ENCODE results near the gene CARM1. TPM values are rescaled to one million over a fixed set of nuclear protein-coding genes. Genes with fewer than 3 reads are reported as not detected.

Gene CARM1
- total RNA-seq, 6 experiments from 2014 or later = 67.2 to 82.1 (median 76.8) TPM

DNA sequence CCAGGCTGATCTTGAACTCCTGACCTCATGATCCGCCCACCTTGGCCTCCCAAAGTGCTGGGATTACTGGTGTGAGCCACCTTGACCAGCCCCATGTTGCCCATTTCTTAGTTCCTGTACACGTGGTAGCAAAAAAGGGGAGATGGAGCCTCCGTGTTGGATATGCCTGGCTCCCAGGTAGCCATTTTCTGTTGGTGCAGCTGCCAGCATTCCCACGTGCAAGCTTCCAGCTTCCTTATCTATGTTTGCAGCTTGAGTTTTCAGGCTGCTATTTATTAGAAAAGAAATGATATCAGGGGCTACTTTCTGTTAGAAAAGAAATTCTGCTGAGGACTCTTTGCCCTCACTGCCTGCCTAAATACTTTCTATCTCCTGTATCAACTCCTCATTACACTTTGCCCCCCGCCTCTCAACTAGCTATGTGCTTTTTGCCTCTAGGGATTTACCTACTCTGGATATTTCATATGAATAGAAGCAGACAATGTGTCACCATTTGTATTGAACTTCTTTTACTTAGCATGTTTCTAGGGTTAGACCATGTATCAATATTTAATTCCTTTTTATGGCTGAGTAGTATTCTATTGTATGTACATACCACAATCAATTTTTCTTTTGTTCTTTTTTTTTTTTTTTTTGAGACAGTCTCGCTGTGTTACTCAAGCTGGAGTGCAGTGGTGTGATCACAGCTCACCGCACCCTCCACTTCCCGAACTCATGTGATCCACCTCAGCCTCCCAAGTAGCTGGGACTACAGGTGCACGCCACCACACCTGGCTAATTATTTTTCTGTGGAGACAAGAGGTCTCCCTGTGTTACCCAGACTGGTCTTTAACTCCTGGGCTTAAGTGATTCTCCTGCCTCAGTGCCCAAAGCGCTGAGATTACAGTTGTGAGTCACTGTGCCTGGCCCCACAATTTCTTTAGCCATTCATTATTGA lies 32.0 kb upstream of the CARM1 start:
- H3K27ac Mint-ChIP-seq = no peak overlapping the region
- H3K9me3 Mint-ChIP-seq = peaks cover 11% of the 10 kb centered on the region

DNA sequence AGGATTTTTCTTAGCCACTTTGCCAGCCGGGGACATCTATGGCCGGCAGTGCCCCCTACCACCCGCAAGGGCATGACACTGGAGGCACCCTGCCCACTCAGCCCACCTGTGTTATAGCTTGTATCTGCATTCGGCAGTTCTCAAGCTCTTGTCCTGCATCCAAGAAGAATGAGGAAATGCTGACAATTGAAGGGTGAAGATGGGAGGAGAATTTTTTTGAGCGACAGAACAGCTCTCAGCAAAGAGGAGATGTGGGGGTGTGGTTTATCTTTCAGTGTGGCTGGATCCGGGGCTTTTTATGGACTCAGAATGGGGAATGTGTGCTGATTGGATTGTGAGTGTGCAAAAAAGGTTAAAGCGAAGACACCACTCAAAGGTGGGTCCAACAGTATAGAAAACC lies 28.6 kb upstream of the CARM1 start:
- DNase-seq = no peak
- Mint-ChIP-seq H3K9me3 (no peaks in the 10 kb centered on the region), H3K4me3 (no peak overlapping the region), H3K4me1 (ENCODE audit: low read depth) (no peaks in the 10 kb centered on the region), H3K36me3 (ENCODE audit: low read depth) (no peaks in the 10 kb centered on the region), H3K27ac (no peak overlapping the region), H3K27me3 (ENCODE audit: insufficient read depth) (peaks cover 5% of the 10 kb centered on the region)
- TF ChIP-seq, protein P1, sequence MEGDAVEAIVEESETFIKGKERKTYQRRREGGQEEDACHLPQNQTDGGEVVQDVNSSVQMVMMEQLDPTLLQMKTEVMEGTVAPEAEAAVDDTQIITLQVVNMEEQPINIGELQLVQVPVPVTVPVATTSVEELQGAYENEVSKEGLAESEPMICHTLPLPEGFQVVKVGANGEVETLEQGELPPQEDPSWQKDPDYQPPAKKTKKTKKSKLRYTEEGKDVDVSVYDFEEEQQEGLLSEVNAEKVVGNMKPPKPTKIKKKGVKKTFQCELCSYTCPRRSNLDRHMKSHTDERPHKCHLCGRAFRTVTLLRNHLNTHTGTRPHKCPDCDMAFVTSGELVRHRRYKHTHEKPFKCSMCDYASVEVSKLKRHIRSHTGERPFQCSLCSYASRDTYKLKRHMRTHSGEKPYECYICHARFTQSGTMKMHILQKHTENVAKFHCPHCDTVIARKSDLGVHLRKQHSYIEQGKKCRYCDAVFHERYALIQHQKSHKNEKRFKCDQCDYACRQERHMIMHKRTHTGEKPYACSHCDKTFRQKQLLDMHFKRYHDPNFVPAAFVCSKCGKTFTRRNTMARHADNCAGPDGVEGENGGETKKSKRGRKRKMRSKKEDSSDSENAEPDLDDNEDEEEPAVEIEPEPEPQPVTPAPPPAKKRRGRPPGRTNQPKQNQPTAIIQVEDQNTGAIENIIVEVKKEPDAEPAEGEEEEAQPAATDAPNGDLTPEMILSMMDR (IDR thresholded peaks at IDR 0.05) = no peak

More for the DNA sequence above, 32.0 kb upstream of the CARM1 start:
- TF ChIP-seq, protein P1 (IDR thresholded peaks at IDR 0.05) = no peak
- peaks cover 16% of the 10 kb centered on the region for H3K4me1 Mint-ChIP-seq (ENCODE audit: low read depth)
- no peak overlapping the region for H3K4me3 Mint-ChIP-seq
- H3K36me3 Mint-ChIP-seq (ENCODE audit: low read depth) = peaks cover 12% of the 10 kb centered on the region
- DNase-seq = no peak
- peaks cover 11% of the 10 kb centered on the region for H3K27me3 Mint-ChIP-seq (ENCODE audit: insufficient read depth)

DNA sequence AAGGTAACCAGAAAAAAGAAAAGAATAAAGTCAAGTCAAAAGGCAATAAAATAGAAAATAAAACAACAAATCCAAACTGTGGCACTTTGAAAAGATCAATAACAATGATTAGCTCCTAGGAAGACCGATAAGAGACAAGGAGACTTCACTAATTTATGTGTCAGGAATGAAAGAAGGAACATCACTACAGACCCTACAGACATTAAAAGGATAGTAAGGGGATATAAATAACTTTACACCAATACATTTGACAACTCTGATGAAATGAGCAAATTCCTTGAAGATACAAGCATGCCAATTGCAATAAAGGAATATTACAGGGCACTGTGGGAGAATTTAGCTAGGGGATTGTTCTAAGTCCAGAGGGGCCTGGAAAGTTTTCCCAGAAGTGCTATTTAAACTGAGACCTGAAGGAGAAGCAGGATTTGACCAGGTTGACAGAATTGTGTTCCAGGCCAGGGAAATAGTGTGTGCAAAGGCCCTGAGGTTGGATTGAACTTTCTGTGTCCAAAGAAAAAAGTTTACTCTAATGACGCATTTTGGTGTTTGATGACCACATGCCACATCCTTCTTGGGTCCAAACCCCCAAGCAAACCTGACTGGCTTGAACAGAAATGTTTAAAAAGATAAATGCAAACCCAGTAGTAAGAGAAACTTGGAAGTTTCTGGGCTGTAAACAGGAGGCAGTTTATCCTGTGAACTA lies 24.7 kb upstream of the CARM1 start:
- Mint-ChIP-seq H3K4me3 (no peak overlapping the region), H3K27ac (no peak overlapping the region), H3K4me1 (ENCODE audit: low read depth) (no peaks in the 10 kb centered on the region), H3K27me3 (ENCODE audit: insufficient read depth) (peaks cover 9% of the 10 kb centered on the region), H3K36me3 (ENCODE audit: low read depth) (no peaks in the 10 kb centered on the region), H3K9me3 (no peaks in the 10 kb centered on the region)
- TF ChIP-seq, protein P1 (IDR thresholded peaks at IDR 0.05) = no peak
- no peak for DNase-seq

DNA sequence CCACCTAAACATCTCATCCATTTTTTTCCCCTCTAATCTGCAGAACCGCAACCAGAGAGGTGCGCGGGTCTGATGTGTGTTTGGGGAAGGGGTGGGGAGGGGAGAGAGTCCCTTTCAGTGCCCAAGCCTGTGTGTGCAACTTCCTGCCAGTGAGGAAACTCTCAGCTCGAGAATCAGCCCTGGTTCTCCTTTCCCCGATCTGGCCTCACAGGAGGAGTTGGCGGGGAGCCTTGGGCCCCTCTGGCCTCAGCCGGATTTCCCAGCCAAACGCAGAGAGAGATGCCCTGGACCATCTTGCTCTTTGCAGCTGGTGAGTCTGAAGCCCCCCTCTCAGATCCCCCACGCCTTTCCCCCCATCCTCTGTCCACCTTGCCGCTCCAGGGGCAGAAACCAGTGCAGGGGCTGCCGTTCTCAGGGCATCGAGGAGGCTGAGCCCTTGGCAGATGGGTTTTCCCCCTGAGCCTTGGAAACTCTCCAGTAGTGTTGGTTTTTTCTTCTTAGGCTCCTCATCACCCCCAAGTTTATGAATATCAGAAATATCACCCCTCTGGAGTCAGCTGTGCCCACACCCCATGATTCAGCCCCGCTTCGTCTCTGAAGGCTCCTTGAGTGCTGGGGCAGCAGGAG lies 23.0 kb upstream of the CARM1 start, which contains the start of gene C19orf38:
TSS of gene C19orf38 (plus strand) at position 186 of the 627 bp plus-strand sequence. CDS start at position 280, 94 bp downstream.
- H3K4me1 Mint-ChIP-seq (ENCODE audit: low read depth) = peaks cover 5% of the 10 kb centered on the region; the same call in 1 of the 2 replicates
- no peaks in the 10 kb centered on the region for H3K36me3 Mint-ChIP-seq (ENCODE audit: low read depth)
- no peak within 1 kb of the TSS for H3K27ac Mint-ChIP-seq
- peaks cover 5% of the 10 kb centered on the region; the same call in 1 of the 2 replicates for H3K27me3 Mint-ChIP-seq (ENCODE audit: insufficient read depth)
- TF ChIP-seq, protein P1 (IDR thresholded peaks at IDR 0.05) = no peak
- no peak for DNase-seq
- H3K9me3 Mint-ChIP-seq = no peaks in the 10 kb centered on the region
- H3K4me3 Mint-ChIP-seq = no peak within 1 kb of the TSS

DNA sequence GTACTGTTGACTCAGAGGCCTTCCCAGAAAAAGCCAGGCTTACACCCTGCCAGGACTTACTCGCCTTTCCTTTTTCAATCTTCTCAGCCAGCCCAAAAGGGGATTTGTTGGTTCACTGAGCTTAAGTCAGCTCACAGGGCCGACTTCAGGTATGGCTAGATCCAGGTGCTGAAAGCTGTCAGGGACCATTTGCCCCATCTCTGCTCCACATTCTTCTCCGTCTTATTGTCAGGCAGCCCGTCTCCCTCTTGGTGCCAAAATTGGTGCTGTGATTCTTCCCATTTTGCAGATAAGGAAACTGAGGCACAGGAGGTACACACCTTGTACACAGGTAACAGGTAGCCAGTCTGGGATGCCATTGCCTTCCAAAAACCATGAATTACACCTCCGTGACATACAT lies 20.7 kb upstream of the CARM1 start:
- TF ChIP-seq, protein P1 (IDR thresholded peaks at IDR 0.05) = no peak
- H3K4me3 Mint-ChIP-seq = no peak overlapping the region
- H3K4me1 Mint-ChIP-seq (ENCODE audit: low read depth) = peaks cover 5% of the 10 kb centered on the region; the same call in 1 of the 2 replicates
- no peaks in the 10 kb centered on the region for H3K36me3 Mint-ChIP-seq (ENCODE audit: low read depth)
- DNase-seq = no peak
- no peaks in the 10 kb centered on the region for H3K9me3 Mint-ChIP-seq
- H3K27ac Mint-ChIP-seq = no peak overlapping the region
- H3K27me3 Mint-ChIP-seq (ENCODE audit: insufficient read depth) = peaks cover 4% of the 10 kb centered on the region
